ENCODE data around the gene FOXP4. TPM values are rescaled to one million over a fixed set of nuclear protein-coding genes. Genes with fewer than 3 reads are reported as not detected.

The FOXP4 gene
- total and polyA plus RNA-seq, 9 donors: 2.3 to 37.4 (median 15.5) TPM

DNA sequence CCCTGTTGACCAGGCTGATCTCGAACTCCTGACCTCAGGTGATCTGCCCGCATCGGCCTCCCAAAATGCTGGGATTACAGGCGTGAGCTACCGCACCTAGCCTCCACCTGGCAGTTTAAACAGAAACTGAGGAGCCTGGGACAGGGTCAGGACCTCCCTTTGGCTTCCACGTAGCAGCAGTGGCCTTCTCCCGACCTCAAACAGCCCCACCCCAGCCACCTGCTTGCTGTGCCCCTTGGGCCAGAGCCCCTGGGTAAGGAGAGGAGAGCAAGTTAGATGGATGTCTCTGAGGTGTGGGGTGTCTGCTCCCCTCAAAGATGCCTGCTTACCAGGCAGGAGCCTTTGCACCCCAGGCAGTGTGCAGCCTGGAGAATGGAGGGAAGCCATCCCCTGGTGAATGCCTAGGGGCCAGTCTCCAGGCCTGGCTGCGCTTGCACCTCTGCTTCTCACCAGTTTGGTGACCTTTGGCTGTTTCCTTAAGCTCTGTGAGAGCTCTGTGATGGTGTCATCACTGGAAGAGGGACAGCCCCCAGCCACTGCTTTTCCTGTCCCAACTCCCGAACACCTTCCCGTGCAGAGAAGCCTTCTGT is 50.0 kb downstream of the FOXP4 start:
- Histone ChIP-seq H3K9me3 (no peaks in the 10 kb centered on the region), H3K4me3 (no peak overlapping the region), H3K27me3 (no peaks in the 10 kb centered on the region), H3K4me1 (ENCODE audit: insufficient read depth) (no peaks in the 10 kb centered on the region), H3K27ac (no peak overlapping the region), H3K36me3 (no peaks in the 10 kb centered on the region)
- no peak for DNase-seq
- 88 to 92% (median 90%) methylated on average over 10 of the region's 10 CpGs for WGBS, 3 donors
- TF ChIP-seq EP300 (IDR thresholded peaks at IDR 0.05): no peak
- TF ChIP-seq POLR2A (IDR thresholded peaks at IDR 0.05): no peak
- TF ChIP-seq, protein P1, sequence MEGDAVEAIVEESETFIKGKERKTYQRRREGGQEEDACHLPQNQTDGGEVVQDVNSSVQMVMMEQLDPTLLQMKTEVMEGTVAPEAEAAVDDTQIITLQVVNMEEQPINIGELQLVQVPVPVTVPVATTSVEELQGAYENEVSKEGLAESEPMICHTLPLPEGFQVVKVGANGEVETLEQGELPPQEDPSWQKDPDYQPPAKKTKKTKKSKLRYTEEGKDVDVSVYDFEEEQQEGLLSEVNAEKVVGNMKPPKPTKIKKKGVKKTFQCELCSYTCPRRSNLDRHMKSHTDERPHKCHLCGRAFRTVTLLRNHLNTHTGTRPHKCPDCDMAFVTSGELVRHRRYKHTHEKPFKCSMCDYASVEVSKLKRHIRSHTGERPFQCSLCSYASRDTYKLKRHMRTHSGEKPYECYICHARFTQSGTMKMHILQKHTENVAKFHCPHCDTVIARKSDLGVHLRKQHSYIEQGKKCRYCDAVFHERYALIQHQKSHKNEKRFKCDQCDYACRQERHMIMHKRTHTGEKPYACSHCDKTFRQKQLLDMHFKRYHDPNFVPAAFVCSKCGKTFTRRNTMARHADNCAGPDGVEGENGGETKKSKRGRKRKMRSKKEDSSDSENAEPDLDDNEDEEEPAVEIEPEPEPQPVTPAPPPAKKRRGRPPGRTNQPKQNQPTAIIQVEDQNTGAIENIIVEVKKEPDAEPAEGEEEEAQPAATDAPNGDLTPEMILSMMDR (IDR thresholded peaks at IDR 0.05): no peak
- intact Hi-C loops (cut with DNase I): loop anchor here in 1 of 4 donors (10.0 kb wide), 1 partner anchor 131 kb away; no protein-coding TSS in a partner anchor

DNA sequence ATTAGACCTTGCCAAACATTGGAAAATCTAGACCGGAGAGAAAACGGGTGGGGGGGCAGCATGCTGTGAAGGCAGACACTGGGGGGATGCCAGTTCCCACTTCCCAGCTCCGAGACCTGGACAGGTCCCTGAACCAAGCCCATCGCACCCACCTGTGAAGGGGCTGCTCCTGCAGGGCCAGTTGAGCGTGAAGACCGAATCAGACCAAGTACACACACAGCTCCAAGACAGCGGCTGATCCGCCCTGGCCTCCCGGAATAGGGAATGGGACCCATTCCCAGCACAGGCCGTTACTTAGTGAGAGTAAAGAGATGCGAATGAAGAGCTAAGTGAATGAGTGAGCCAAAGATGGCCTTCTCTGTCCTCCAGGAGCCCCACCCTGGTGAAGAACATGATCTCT is 50.6 kb downstream of the FOXP4 start:
- intact Hi-C loops (cut with DNase I): loop anchor here in 1 of 4 donors (10.0 kb wide), 1 partner anchor 132 kb away; no protein-coding TSS in a partner anchor
- H3K36me3 ChIP-seq: no peaks in the 10 kb centered on the region
- no peak overlapping the region for H3K27ac ChIP-seq
- DNase-seq: no peak
- H3K9me3 ChIP-seq: no peaks in the 10 kb centered on the region
- no peaks in the 10 kb centered on the region for H3K4me1 ChIP-seq (ENCODE audit: insufficient read depth)
- no peak overlapping the region for H3K4me3 ChIP-seq
- no peak for TF ChIP-seq POLR2A (IDR thresholded peaks at IDR 0.05)
- TF ChIP-seq, protein P1 (IDR thresholded peaks at IDR 0.05): no peak
- WGBS, 3 donors: 89 to 91% (median 90%) methylated on average over 11 of the region's 11 CpGs
- H3K27me3 ChIP-seq: no peaks in the 10 kb centered on the region

DNA sequence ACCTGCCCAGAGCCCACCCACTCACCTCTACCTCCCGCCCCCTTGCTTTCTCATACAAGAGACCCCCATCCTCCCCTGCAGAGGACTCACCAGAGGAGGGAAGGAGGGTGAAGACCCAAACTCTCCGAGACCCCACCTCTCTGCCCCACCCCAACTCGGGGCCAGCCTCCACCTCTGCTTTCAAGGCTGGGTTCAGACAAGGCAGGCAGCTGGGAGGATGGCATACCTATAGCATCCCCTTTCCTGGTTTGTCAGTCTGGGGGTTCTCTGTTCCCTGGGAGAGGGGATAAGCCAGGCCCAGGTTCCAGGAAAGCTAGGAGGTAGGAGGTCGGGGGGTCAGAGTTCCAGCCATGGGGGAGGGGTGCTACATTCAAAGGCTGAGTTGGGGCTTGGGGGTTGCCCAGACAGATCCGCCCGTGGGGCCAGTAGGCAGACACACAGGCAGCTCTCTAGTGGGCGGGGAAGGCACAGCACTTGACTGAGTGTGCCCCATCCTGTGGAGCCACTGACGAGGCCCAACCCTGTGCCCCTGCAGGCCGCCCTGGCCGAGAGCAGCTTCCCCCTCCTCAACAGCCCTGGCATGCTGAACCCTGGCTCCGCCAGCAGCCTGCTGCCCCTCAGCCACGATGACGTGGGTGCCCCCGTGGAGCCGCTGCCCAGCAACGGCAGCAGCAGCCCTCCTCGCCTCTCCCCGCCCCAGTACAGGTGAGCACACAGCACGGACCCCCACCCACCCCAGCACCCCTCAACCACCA is 51.2 kb downstream of the FOXP4 start:
- Histone ChIP-seq H3K36me3 (no peaks in the 10 kb centered on the region), H3K27ac (no peak overlapping the region), H3K4me3 (no peak overlapping the region), H3K4me1 (ENCODE audit: insufficient read depth) (no peaks in the 10 kb centered on the region), H3K9me3 (no peaks in the 10 kb centered on the region), H3K27me3 (no peaks in the 10 kb centered on the region)
- 86 to 87% (median 86%) methylated on average over 18 to 19 of the region's 19 CpGs for WGBS, 3 donors
- TF ChIP-seq, protein P1 (IDR thresholded peaks at IDR 0.05): no peak
- TF ChIP-seq POLR2A (IDR thresholded peaks at IDR 0.05) (no peak), EP300 (IDR thresholded peaks at IDR 0.05) (no peak)
- intact Hi-C loops (cut with DNase I): loop anchor here in 1 of 4 donors (10.0 kb wide), 1 partner anchor 133 kb away; no protein-coding TSS in a partner anchor
- DNase-seq: no peak

DNA sequence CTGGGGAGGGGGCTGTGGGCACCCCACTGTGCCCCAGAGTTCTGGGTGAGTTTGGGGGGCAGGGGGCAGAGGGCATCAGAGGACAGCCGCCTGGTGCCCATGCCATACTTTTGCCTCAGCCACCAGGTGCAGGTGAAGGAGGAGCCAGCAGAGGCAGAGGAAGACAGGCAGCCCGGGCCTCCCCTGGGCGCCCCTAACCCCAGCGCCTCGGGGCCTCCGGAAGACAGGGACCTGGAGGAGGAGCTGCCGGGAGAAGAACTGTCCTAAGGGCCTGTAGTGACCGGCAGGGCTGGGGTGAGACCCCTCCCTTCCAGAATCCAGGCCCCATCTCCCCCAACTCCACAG is 52.5 kb downstream of the FOXP4 start:
- 82 to 87% (median 85%) methylated on average over 8 of the region's 8 CpGs for WGBS, 3 donors

More for the DNA sequence above, 52.5 kb downstream of the FOXP4 start:
- no peaks in the 10 kb centered on the region for H3K27me3 ChIP-seq
- no peaks in the 10 kb centered on the region for H3K36me3 ChIP-seq
- DNase-seq: no peak
- no peak for TF ChIP-seq POLR2A (IDR thresholded peaks at IDR 0.05)
- no peak for TF ChIP-seq EP300 (IDR thresholded peaks at IDR 0.05)
- TF ChIP-seq, protein P1 (IDR thresholded peaks at IDR 0.05): no peak
- no peak overlapping the region for H3K4me3 ChIP-seq
- no peaks in the 10 kb centered on the region for H3K4me1 ChIP-seq (ENCODE audit: insufficient read depth)
- no peaks in the 10 kb centered on the region for H3K9me3 ChIP-seq
- intact Hi-C loops (cut with DNase I): loop anchor here in 1 of 4 donors (10.0 kb wide), 1 partner anchor 134 kb away; no protein-coding TSS in a partner anchor
- no peak overlapping the region for H3K27ac ChIP-seq
